GM19395 (cell line): Measurements from ENCODE around the gene GXYLT2.
A peak's percentile ranks its signal among the peaks of the same experiment; 100 is the strongest.

ENCODE experiments used
- ATAC-seq: cut with Tn5 transposase; IDR thresholded peaks from one replicate; pipeline ENCODE4 v1.9.1; 2021; ENCODE audit warnings: mild to moderate bottlenecking, moderate library complexity; ENCODE audit not compliant: unreplicated experiment

GXYLT2 gene, protein sequence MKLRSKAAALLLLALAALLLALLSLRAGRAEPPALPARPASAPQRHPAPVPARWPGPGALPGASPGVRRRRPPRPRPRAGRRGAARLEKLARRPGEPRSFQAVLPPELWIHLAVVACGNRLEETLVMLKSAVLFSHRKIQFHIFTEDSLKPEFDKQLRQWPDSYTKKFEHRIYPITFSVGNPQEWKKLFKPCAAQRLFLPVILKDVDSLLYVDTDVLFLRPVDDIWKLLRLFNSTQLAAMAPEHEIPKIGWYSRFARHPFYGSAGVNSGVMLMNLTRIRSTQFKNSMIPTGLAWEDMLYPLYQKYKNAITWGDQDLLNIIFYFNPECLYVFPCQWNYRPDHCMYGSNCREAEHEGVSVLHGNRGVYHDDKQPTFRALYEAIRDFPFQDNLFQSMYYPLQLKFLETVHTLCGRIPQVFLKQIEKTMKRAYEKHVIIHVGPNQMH

DNA sequence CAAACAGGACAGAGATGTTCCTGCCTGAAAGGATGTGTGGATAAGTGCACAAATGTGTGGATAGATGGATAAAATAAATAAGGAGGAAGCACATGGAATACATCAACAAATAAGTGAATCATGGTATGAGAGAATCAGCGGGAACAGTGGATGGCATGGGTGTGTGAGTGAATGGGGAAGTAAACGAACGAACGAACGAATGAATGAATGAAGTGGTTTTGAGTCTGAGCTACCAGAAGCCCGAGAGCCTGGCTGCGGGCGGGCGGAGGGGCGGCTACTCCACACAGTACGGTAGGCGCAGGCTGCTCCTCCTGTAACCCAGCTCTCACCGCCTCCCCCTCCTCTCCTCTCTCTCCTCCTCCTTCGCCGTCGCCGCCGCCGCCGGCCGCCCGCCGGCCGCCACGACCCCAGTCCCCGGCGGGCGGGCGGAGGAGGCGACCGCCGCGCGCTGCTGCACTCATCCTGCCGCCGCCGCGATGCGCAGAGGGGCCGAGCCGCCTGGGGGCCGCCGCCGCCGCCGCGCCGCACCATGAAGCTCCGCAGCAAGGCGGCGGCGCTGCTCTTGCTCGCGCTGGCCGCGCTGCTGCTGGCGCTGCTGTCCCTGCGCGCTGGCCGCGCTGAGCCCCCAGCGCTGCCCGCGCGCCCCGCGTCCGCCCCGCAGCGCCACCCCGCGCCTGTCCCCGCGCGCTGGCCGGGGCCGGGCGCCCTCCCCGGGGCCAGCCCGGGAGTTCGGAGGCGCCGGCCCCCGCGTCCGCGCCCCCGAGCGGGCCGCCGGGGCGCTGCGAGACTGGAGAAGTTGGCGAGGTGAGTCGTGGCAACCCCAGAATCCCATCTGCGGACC is at the start of gene GXYLT2:
TSS of gene GXYLT2 (plus strand) at position 342 of the 841 bp plus-strand sequence. CDS start at position 530, 188 bp downstream.
- ATAC-seq: peak; percentile 80

GRCh38 chr3:72839057-72839456 is 48.8 kb upstream of the GXYLT2 start:
- no peak for ATAC-seq

DNA sequence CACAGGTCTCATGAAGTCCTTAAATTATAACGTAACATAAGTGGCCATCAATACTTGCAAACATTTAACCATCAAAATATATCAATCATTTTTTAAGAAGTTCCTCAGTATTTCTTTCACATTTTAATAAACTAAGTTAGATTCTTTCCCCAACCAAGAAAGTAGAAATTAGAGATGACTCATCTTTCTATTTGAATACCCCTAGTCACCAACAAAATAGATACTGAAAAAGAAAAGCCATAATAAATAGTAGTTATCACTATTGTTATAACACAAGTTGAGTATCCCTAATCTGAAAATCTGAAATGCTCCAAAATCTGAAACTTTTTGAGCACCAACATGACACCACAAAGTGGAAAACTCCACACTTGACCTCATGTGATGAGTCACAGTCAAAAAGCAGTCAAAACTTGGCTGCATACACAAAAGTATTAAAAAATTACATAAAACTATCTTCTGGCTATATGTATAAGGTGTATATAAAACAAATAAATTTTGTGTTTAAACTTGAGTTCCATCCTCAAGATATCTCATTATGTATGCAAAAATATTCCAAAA is 43.3 kb upstream of the GXYLT2 start:
- no peak for ATAC-seq

DNA sequence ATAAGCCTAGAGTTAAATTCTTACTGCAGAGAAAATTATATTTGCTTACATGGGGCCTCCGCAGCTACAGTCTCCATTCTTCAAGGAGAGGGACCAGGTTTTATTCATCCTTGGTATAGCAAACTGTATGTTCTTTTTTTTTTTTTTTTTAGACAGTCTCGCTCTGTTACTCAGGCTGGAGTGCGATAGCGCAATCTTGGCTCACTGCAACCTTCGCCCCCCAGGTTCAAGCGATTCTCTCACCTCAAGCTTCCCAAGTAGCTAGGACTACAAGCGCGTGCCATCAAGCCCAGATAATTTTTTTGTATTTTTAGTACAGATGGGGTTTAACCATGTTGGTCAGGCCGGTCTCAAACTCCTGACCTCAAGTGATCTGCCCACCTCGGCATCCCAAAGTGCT is 41.7 kb upstream of the GXYLT2 start:
- ATAC-seq: no peak

DNA sequence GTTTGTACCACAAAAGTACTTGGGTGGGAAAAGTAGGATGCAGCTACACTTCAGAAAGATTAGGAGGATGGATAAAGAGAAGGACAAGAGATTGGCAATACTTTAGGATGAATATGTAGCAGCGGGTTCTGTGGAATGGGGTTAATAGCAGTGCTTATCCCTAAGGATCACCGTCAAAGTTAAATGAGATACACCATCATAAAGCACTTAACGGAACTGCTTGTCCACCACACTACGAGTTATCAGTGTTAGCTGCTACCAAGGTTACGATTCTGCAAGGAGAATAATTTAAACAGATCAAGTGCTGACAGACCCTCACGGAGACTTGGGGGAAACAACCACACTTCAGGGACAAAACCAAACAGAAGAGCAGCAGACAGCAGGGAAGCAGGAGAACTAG is 40.6 kb upstream of the GXYLT2 start:
- no peak for ATAC-seq

- peak; percentile 90 for ATAC-seq
These were observed 39.8 kb upstream of the GXYLT2 start, which contains the start of gene SHQ1 for GRCh38 chr3:72847751-72848702. SHQ1 (minus strand) TSS chr3:72848445; CDS start chr3:72848340, 105 bp downstream.

DNA sequence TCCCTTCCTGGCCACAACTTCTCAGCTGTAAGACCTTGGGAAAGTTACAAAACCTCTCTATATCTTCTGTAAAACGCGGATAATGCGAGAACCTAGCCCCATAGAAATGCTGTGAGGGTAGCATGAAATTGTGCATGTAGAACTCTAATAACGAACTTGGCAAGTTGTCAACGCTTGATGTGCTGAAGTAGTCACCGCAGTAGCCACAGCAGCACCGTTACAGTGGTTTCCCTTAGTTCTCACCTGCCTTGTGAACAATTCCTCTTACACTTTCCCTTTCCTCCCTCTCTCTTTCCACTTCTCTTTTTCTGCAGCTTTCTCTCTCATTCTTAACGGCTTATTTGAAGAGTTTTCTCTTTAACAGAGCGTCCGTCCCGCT is 39.2 kb upstream of the GXYLT2 start:
- ATAC-seq: peak; percentile 65

DNA sequence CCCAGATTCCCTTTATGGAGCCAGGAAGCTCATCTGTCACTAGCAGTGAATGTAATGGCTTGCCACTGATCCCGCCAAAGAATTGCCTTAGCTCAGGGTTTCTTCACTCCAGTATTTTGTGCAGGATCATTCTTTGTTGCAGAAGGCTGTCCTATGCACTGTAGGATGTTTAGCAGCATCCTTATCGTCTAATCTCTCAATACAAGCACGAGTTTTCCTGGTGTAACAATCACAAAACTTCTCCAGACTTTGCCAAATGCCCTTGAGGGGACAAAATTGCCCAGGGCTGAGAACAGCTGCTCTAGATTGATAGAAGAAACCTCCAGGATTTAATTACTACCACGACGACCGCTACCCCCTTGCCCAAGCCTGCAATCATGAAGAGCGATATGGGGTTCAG is 32.8 kb upstream of the GXYLT2 start:
- ATAC-seq: no peak

- no peak for ATAC-seq
These were observed 27.8 kb upstream of the GXYLT2 start for GRCh38 chr3:72860053-72860452.

GRCh38 chr3:72860846-72861245 is 27.0 kb upstream of the GXYLT2 start:
- no peak for ATAC-seq

DNA sequence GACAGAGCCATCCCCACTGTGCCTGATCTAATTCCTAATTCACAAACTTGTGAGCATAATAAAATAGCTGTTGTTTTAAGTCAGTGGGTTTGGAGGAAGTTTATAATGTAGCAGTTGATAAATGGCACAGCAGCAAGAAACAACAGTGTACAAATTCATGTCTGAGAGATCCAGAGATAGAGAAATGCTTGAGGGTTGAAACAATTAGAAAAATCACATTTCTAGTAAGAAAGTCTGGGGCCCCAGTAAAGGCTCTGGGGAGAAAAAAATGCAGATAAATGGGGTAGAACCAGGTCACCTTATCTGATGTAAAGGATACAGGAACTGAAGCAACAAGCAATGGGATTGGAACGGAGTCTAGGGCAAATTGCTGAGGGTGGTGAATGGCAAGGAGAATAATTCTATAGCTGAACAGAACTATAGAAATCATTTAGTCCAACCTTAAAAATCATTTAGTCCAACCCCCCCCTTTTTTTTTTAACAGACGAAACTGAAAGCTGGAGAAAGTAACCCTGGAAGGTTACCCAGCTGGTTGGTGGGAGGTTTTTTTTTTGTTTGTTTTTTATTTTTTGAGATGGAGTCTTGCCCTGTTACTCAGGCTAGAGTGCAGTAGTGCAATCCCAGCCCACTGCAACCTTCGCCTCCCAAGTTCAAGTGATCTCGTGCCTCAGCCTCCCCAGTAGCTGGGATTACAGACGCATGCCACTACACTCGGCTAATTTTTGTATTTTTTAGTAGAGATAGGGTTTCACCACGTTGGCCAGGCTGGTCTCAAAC is 25.3 kb upstream of the GXYLT2 start:
- ATAC-seq: no peak

GRCh38 chr3:72872183-72872582 is 15.7 kb upstream of the GXYLT2 start:
- ATAC-seq: no peak

- ATAC-seq: no peak
These were observed 522 bp upstream of the GXYLT2 start for GRCh38 chr3:72887343-72887704.

GRCh38 chr3:72888546-72889309 is 882 bp downstream of the GXYLT2 start:
- ATAC-seq: no peak

DNA sequence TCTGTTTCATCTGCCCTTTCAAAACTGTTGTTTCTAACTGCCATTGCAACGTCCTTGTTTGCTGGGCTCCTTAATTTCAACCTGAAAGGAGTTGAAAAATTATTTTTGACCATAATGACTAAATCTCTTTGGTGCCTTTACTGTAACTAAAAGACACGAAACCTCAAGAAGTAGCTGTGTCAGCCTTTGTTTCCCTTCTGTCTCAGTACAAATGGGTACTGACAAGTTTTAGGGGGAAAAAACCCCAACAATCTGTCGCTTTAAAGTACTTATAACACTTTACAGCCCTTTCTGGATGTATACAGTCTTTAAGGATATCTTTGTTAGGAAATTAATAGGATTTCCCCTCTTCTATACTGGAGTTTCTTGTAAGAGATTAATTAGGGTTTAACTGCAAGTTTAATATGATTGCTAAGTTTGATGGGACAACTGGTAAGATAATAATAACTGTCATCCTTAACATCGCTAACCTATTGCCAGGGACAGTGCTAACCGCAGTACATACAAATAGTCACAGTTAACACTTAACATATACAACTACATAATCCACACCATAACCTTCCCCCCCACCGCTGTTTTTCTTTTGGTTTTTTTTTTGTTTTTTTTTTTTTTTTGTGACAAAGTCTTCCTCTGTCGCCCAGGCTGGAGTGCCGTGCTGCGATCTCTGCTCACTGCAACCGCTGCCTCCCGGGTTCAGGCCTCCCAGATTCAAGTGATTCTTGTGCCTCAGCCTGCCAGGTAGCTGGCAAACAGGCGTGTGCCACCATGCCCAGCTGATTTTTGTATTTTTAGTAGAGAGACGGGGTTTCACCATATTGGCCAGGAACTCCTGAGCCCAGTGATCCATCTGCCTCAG is 1.7 kb downstream of the GXYLT2 start:
- no peak for ATAC-seq

DNA sequence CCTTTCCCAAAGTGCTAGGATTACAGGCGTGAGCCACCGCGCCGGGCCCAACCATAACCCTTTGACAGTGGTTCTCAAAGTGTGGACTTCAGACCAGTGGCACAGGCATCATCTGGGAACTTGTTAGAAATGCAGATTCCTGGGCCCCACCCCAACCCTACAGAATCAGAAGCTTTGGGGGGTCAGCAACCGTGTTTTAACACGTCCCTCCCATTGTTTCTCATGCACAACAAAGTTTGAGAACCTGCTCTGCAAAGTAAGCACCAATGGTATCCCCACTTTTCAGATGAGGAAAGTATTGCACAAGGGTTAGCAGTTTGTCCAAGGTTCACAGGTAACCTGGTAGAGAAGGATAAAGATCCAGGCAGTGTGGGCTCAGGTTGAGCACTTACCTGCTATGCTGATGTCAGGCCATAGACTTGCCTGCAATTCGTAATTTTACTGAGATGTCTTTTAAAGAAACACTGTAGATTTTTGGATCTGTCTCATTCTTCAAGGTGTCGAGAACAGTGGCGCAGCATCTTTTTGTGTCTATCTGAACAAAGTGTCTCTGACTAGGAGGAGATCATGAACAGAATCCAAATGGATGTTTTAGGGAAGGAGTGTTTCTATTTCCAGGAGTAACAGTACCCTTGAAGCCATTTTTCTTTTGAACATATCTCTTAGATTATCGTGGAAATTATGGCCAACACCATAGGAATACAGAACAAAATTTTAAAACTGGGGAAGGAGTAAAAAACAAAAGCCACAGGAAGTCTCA is 2.5 kb downstream of the GXYLT2 start:
- ATAC-seq: no peak
